ENCODE results near the gene SERPIND1. TPM values are rescaled to one million over a fixed set of nuclear protein-coding genes. Genes with fewer than 3 reads are reported as not detected.

SERPIND1 gene
- total RNA-seq, 1 donor = not detected

DNA sequence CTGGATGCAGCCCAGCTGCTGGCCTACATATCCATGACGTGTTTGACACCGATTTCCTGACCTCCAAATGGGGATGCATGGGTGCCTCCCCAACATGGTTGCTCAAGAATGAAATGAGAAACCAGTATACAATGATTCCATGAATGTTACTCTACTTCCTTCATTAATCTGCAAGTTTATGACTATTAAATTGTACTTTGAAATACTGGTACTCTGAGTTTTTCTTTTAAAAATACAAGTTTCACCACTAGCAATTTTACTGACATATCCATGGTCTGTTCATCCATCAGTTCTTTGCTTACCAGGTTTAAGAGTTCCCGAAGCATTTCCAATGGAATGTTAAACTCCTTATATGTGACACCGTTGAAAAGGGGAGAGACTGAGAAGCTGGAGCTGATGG lies 39.1 kb downstream of the SERPIND1 start:
- H3K79me2 ChIP-seq (ENCODE audit: insufficient read depth, low read length) = no peaks in the 10 kb centered on the region
- no peaks in the 10 kb centered on the region for H3K9me3 ChIP-seq (ENCODE audit: low read depth, low read length)
- no peaks in the 10 kb centered on the region for H4K20me1 ChIP-seq (ENCODE audit: insufficient read depth, low read length)
- no peak for TF ChIP-seq CTCF (IDR thresholded peaks at IDR 0.05; ENCODE audit: extremely low read depth, low read depth, low read length)
- no peak overlapping the region for H3K4me2 ChIP-seq (ENCODE audit: insufficient read depth, low read length)
- H3K27ac ChIP-seq (ENCODE audit: low read depth, low read length) = no peak overlapping the region
- no peak overlapping the region for H3K4me3 ChIP-seq (ENCODE audit: insufficient read depth, low read length)
- H3K36me3 ChIP-seq (ENCODE audit: insufficient read depth, low read length) = peaks cover 45% of the 10 kb centered on the region
- no peak for DNase-seq (ENCODE audit: insufficient read length, low spot score, missing footprints)
- no peak overlapping the region for H2AFZ ChIP-seq (ENCODE audit: low read length)
- no peaks in the 10 kb centered on the region for H3K4me1 ChIP-seq (ENCODE audit: insufficient read depth, low read length)
- no peaks in the 10 kb centered on the region for H3K27me3 ChIP-seq (ENCODE audit: insufficient read depth, low read length)

DNA sequence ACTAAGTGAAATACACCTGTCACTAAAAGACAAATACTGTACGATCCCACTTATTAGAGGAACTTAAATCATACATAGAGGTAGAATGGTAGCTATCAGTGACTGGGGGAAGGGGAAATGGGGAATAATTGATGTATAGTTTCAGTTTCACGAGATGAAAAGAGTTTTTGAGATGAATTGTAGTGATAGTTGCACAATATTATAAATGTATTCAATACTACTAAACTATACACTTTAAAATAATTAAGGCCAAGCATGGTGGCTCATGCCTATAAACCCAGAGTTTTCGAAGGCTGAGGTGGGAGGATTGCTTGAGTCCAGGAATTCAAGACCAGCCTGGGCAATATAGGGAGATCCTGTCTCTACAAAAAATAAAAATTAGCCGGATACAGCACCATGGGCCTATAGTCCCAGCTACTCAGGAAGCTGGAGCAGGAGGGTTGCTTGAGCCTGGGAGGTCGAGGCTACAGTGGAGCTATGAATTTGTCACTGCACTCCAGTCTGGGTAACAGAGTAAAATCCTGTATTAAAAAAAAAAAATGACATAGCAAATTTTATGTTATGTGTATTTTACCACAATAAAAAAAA lies 40.4 kb downstream of the SERPIND1 start:
- H3K36me3 ChIP-seq (ENCODE audit: insufficient read depth, low read length) = peaks cover 50% of the 10 kb centered on the region
- no peak overlapping the region for H3K27ac ChIP-seq (ENCODE audit: low read depth, low read length)
- no peaks in the 10 kb centered on the region for H3K4me1 ChIP-seq (ENCODE audit: insufficient read depth, low read length)
- no peak for TF ChIP-seq CTCF (IDR thresholded peaks at IDR 0.05; ENCODE audit: extremely low read depth, low read depth, low read length)
- no peaks in the 10 kb centered on the region for H3K27me3 ChIP-seq (ENCODE audit: insufficient read depth, low read length)
- H3K4me3 ChIP-seq (ENCODE audit: insufficient read depth, low read length) = no peak overlapping the region
- no peak for DNase-seq (ENCODE audit: insufficient read length, low spot score, missing footprints)
- no peak overlapping the region for H3K4me2 ChIP-seq (ENCODE audit: insufficient read depth, low read length)
- no peaks in the 10 kb centered on the region for H4K20me1 ChIP-seq (ENCODE audit: insufficient read depth, low read length)
- H2AFZ ChIP-seq (ENCODE audit: low read length) = no peak overlapping the region
- H3K79me2 ChIP-seq (ENCODE audit: insufficient read depth, low read length) = no peaks in the 10 kb centered on the region
- no peaks in the 10 kb centered on the region for H3K9me3 ChIP-seq (ENCODE audit: low read depth, low read length)

DNA sequence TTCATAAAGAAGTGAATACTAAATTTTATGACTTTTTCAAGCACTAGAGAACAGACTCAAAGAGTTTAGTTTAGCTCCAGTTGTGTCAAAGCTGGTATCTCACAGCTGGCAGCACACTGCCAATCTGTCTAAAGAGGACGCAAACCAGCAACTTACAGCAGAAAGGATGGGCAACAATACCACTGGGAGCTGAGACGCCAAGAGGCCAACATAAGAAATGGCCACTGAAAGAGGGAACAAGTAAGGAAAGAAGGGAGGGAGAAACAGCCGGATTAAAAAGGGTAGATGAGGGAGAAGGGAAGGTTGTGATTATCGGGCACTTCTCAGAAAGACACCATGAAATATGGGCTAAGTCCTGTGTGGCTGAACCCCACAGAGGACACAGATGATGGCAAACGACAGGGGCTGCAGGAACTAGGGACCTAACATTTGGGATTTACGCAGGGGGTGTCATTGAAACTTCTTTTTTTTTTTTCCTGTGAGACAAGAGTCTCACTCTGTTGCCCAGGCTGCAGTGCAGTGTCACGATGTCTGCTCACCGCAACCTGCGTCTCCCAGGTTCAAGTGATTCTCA lies 41.7 kb downstream of the SERPIND1 start:
- H3K4me2 ChIP-seq (ENCODE audit: insufficient read depth, low read length) = no peak overlapping the region
- peaks cover 53% of the 10 kb centered on the region for H3K36me3 ChIP-seq (ENCODE audit: insufficient read depth, low read length)
- DNase-seq (ENCODE audit: insufficient read length, low spot score, missing footprints) = no peak
- H3K9me3 ChIP-seq (ENCODE audit: low read depth, low read length) = no peaks in the 10 kb centered on the region
- H3K27ac ChIP-seq (ENCODE audit: low read depth, low read length) = no peak overlapping the region
- H3K4me1 ChIP-seq (ENCODE audit: insufficient read depth, low read length) = no peaks in the 10 kb centered on the region
- H3K27me3 ChIP-seq (ENCODE audit: insufficient read depth, low read length) = no peaks in the 10 kb centered on the region
- H3K79me2 ChIP-seq (ENCODE audit: insufficient read depth, low read length) = no peaks in the 10 kb centered on the region
- H4K20me1 ChIP-seq (ENCODE audit: insufficient read depth, low read length) = no peaks in the 10 kb centered on the region
- no peak overlapping the region for H3K4me3 ChIP-seq (ENCODE audit: insufficient read depth, low read length)
- no peak for TF ChIP-seq CTCF (IDR thresholded peaks at IDR 0.05; ENCODE audit: extremely low read depth, low read depth, low read length)
- no peak overlapping the region for H2AFZ ChIP-seq (ENCODE audit: low read length)

- TF ChIP-seq CTCF (IDR thresholded peaks at IDR 0.05; ENCODE audit: extremely low read depth, low read depth, low read length) = no peak
- no peak for DNase-seq (ENCODE audit: insufficient read length, low spot score, missing footprints)
- Histone ChIP-seq H3K79me2 (ENCODE audit: insufficient read depth, low read length) (no peaks in the 10 kb centered on the region), H2AFZ (ENCODE audit: low read length) (no peak overlapping the region), H3K27me3 (ENCODE audit: insufficient read depth, low read length) (no peaks in the 10 kb centered on the region), H3K4me2 (ENCODE audit: insufficient read depth, low read length) (no peak overlapping the region), H3K36me3 (ENCODE audit: insufficient read depth, low read length) (peaks cover 52% of the 10 kb centered on the region), H3K4me3 (ENCODE audit: insufficient read depth, low read length) (no peak overlapping the region), H3K27ac (ENCODE audit: low read depth, low read length) (no peak overlapping the region), H3K4me1 (ENCODE audit: insufficient read depth, low read length) (no peaks in the 10 kb centered on the region), H4K20me1 (ENCODE audit: insufficient read depth, low read length) (no peaks in the 10 kb centered on the region), H3K9me3 (ENCODE audit: low read depth, low read length) (no peaks in the 10 kb centered on the region)
Measured at GRCh38 chr22:20816559-20816958, 42.6 kb downstream of the SERPIND1 start.
